IPS-20b (cell line): ENCODE data around the gene TTC4.

Source experiments
- H3K27ac ChIP-seq: one replicate; pipeline ENCODE4 v1.5.1; 2013; ENCODE audit warnings: low read length
- H3K27me3 ChIP-seq: 2 replicates; pipeline ENCODE4 v1.6.1; 2013; ENCODE audit warnings: mild to moderate bottlenecking, low read length, inconsistent platforms; ENCODE audit not compliant: insufficient read depth
- H3K36me3 ChIP-seq: 2 replicates; pipeline ENCODE4 v1.6.1; 2013; ENCODE audit warnings: low read depth, mild to moderate bottlenecking, inconsistent platforms, low read length, moderate library complexity; ENCODE audit not compliant: insufficient read depth
- H3K4me1 ChIP-seq: 2 replicates; pipeline ENCODE4 v1.6.1; 2013; ENCODE audit warnings: mild to moderate bottlenecking, control low read depth, inconsistent platforms, low read length, moderate library complexity; ENCODE audit not compliant: insufficient read depth
- H3K4me3 ChIP-seq: 2 replicates; pipeline ENCODE4 v1.5.1; 2013; ENCODE audit warnings: mild to moderate bottlenecking, low read length, inconsistent platforms
- H3K9ac ChIP-seq: 2 replicates; pipeline ENCODE4 v1.6.1; 2013; ENCODE audit warnings: low read depth, mild to moderate bottlenecking, inconsistent platforms, low read length, moderate library complexity
- H3K9me3 ChIP-seq: 2 replicates; pipeline ENCODE4 v1.6.1; 2013; ENCODE audit warnings: mild to moderate bottlenecking, low read depth, low read length, inconsistent platforms; ENCODE audit not compliant: insufficient read depth

Gene TTC4, protein sequence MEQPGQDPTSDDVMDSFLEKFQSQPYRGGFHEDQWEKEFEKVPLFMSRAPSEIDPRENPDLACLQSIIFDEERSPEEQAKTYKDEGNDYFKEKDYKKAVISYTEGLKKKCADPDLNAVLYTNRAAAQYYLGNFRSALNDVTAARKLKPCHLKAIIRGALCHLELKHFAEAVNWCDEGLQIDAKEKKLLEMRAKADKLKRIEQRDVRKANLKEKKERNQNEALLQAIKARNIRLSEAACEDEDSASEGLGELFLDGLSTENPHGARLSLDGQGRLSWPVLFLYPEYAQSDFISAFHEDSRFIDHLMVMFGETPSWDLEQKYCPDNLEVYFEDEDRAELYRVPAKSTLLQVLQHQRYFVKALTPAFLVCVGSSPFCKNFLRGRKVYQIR

DNA sequence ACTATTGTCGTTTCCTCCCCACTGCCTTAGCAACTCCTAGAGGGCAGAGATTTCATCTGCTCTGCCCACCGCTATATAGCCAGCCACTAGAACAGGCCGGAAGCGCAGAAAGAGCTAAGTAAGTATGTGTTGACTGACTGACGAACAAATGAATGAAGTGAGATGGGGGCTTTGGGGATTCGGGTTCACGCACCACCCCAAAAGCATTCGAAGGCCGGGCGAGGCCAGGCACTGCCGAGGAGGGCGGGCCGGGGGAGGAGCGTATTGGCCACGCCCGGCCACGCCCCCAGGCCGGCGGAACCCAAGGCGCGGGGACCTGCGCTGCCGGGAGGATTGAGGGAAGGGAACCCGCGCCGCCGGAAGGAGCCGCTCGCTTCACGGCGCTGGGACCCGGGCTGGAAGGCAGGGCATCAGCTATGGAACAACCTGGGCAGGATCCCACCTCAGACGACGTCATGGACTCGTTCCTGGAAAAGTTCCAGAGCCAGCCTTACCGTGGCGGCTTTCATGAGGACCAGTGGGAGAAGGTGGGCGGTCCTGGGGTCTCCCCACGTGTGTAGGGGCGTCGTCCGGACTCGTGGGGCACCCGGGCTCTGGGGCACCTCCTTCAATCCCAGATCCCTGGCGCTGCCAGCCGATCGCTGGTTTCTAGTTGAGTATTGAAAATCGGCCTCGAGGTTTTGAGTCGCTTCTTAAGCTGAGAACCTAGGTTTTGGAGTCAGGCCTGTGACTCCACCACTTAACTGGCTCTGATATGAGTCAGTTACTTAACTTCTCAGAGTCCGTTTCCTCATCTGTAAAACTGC lies at the start of gene TTC4:
TTC4 (plus strand) TSS at position 369 of the 806 bp plus-strand sequence; CDS start at position 417, 48 bp downstream.
- peaks cover 25% of the 10 kb centered on the region for H3K36me3 ChIP-seq
- H3K9me3 ChIP-seq, result no peaks in the 10 kb centered on the region
- H3K27me3 ChIP-seq, result peaks cover 14% of the 10 kb centered on the region
- H3K4me3 ChIP-seq, result peak within 1 kb of the TSS; percentile 90
- H3K4me1 ChIP-seq, result peaks cover 8% of the 10 kb centered on the region; the same call in 1 of the 2 replicates
- peak within 1 kb of the TSS; percentile 90 for H3K9ac ChIP-seq
- H3K27ac ChIP-seq, result peak within 1 kb of the TSS; percentile 38

DNA sequence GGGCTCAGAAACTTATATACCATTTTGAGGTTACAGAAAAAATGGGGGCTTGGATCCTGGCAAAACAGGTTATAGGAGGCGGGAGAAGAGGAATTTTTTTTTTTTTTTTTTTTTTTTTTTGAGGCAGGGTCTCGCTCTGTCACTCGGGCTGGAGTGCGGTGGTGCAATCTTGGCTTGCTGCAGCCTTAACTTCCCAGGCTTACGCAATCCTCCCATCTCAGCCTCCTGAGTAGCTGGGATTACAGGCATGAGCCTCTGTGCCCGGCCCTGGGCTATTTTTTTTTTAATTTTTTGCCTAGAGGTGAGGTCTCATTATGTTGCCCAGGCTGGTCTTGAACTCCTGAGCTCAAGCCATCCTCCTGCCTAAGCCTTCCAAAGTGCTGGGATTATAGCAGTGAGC lies 49.3 kb upstream of the TTC4 start:
- no peaks in the 10 kb centered on the region for H3K4me1 ChIP-seq
- no peak overlapping the region for H3K4me3 ChIP-seq
- no peak overlapping the region for H3K9ac ChIP-seq
- no peaks in the 10 kb centered on the region for H3K27me3 ChIP-seq
- no peak overlapping the region for H3K27ac ChIP-seq
- no peaks in the 10 kb centered on the region for H3K9me3 ChIP-seq
- H3K36me3 ChIP-seq, result no peaks in the 10 kb centered on the region

DNA sequence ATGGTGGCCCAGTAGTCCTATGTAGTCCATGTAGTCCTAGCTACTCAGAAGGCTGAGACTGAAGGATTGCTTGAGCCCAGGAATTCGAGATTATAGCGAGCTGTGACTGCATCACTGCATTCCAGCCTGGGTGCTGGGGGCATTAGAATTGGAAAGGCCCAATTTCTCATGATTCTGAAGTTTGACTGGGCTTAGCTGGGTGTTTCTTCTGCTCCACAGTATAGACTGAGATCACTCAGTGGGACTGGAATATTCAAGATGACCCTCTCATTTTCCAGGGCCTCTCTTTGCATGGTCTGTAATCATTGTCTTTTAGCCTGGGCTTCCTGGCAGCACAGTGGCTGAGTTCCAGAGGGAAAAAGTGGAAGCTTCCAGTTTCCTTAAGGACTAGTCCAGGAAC lies 47.9 kb upstream of the TTC4 start:
- no peak overlapping the region for H3K4me3 ChIP-seq
- H3K36me3 ChIP-seq, result no peaks in the 10 kb centered on the region
- H3K27ac ChIP-seq, result no peak overlapping the region
- no peaks in the 10 kb centered on the region for H3K9me3 ChIP-seq
- no peak overlapping the region for H3K9ac ChIP-seq
- no peaks in the 10 kb centered on the region for H3K27me3 ChIP-seq
- H3K4me1 ChIP-seq, result no peaks in the 10 kb centered on the region

DNA sequence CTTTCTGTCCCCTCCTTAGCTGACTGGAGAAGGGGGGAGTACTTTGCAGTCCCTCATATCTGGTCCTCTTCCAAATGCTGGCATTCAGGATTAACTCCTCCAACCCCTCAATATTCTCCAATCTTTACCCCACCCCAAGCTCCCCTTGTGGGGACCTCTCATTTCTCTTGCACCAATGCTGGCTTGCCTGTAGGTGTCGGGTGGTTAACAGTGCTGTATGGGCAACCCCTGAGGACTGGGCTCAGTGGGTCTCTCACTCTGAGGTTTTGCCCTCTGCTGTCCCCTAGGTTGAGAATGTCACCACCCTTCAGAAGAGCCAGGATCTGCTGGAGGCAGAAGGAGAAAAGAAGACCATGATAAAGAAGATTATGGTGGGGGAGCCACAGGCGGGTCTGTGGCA lies 47.1 kb upstream of the TTC4 start:
- H3K9ac ChIP-seq, result no peak overlapping the region
- no peaks in the 10 kb centered on the region for H3K9me3 ChIP-seq
- no peaks in the 10 kb centered on the region for H3K36me3 ChIP-seq
- no peak overlapping the region for H3K4me3 ChIP-seq
- no peaks in the 10 kb centered on the region for H3K4me1 ChIP-seq
- H3K27me3 ChIP-seq, result no peaks in the 10 kb centered on the region
- no peak overlapping the region for H3K27ac ChIP-seq

DNA sequence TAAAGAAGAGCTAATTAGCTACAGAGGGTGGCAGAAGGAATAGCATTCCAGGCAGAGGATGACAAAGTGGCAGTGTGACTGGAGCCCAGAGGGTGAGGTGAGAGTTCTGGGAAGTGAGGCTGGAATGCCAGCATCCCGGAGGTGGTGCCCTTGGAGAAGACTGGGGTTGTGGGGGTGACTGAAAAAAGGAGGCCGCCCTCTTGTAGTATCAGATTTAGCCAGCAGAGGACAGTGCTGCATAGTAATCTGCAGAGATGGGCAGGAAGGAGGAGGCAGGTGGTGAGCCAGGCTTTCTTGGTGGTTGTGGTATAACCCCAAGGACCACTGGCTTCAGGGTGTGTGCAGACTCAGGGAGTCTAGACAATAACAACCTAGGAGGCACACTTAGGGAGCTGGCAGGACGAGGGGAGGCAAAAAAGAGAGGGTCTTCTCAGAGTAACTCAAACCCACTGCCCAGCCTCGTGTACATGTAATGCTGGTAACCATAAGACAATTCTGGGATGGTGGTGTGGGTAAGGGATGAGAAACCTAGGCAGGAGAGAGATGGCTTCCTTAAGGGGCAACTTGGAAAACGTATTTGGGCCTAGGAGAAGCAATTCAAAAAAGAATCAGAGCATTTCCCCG lies 43.6 kb upstream of the TTC4 start:
- Histone ChIP-seq H3K4me1 (no peaks in the 10 kb centered on the region), H3K9ac (no peak overlapping the region), H3K27ac (no peak overlapping the region), H3K27me3 (no peaks in the 10 kb centered on the region), H3K36me3 (no peaks in the 10 kb centered on the region), H3K9me3 (no peaks in the 10 kb centered on the region), H3K4me3 (no peak overlapping the region)

DNA sequence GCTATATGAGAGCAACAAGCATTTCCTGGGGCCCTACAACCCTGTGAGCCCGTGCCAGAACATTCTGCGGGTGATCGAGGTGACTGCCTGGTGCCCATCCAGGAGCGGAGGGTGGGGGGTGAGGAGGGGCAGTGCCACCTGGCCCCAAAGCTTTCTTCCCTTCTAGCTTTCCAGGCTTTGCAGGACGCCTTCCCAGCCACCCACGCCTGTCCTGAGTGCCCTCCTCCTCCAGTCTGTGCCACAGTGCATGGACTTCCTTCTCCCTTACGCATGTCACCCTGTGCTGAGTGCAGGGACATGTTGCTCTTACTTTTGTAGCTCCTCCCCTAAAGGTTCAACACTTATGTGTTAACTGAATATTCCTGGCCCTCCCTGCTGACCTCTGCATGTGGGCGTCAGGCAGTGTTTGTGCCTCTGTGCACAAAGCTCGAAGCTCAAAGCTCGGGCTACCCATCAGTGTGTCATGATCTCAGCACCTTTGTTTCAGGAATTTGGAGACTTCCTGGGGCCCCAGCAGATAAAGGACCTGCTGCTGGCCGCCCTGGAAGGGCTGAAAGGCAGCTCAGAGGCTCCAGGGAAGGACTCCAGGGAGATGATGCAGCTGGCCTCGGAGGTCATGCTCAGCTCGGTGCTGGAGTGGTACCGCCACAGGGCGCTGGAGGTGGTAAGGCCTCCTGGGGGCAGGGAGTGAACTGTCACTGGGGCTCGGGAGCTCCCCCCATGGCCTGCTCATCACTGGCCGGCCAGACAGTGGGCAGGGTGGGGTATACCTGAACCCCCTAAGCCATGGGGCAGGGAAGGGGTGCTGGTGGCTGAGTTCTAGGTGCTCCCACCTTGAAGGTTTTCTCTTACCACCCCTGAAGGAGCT lies 36.7 kb upstream of the TTC4 start:
- no peak overlapping the region for H3K4me3 ChIP-seq
- no peaks in the 10 kb centered on the region for H3K9me3 ChIP-seq
- no peaks in the 10 kb centered on the region for H3K36me3 ChIP-seq
- no peak overlapping the region for H3K9ac ChIP-seq
- no peaks in the 10 kb centered on the region; the same call in 1 of the 2 replicates for H3K4me1 ChIP-seq
- no peaks in the 10 kb centered on the region for H3K27me3 ChIP-seq
- H3K27ac ChIP-seq, result no peak overlapping the region

DNA sequence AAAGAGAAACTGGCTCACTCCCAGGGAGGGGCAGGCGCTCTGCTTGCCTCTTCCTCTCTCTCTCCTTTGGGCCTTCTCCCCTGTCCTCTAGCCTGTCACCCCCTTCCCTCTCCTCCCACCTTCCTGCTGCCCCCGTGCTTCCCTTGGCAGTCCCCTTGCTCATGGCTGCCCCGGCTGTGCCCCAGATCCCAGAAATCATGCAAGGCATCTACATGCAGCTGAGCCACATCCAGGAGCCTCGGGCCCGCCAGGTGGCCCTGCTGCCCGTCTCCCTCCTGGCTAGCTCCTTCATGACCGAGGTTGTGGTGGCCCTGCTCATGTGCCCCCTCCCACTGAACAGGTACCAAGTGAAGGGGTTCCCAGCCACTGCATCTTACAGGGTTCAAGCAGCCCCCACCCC lies 36.0 kb upstream of the TTC4 start:
- Histone ChIP-seq H3K9me3 (no peaks in the 10 kb centered on the region), H3K36me3 (no peaks in the 10 kb centered on the region), H3K4me1 (no peaks in the 10 kb centered on the region; the same call in 1 of the 2 replicates), H3K27ac (no peak overlapping the region), H3K4me3 (no peak overlapping the region), H3K27me3 (no peaks in the 10 kb centered on the region), H3K9ac (no peak overlapping the region)

DNA sequence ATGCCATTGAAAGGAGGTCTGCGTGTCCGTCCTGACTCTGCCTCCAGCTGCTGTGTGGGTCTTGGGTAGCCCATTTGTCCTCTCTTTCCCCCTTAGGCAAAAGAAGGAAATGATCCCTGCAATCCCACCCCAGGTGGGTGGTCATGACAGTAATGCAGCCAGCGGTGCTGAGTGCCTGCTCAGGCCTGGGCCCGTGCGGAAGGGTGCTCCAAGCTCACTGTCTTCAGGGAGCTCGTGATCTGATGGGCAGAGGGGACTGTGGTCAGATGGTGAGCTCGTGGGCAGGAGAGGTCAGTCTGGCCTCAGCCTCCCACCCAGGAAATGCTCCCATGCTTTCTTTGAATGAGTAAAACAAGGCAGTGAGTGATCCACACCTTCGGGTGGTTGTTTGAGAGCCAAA lies 35.3 kb upstream of the TTC4 start:
- Histone ChIP-seq H3K9me3 (no peaks in the 10 kb centered on the region), H3K27me3 (no peaks in the 10 kb centered on the region), H3K27ac (no peak overlapping the region), H3K4me1 (no peaks in the 10 kb centered on the region; the same call in 1 of the 2 replicates), H3K9ac (no peak overlapping the region), H3K4me3 (no peak overlapping the region), H3K36me3 (no peaks in the 10 kb centered on the region)

DNA sequence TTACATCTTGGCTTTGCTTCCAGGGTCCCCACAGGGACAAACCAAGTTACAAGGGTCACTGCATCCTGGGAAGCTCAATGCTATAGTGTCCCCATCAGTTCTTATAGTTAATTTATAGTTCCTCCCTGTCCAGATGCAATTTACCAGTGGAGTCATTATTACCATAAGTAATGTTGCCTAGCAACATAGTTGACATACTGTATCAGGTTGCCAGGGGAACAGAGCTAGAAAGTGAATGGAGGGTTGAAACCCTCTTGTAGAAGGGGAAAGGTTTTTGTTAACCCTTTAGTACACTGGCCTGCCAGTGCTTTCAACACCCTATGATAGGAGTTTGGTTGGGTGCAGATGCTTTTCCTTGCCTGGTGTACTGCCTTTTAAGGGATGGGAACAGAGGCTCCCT lies 34.3 kb upstream of the TTC4 start:
- Histone ChIP-seq H3K9ac (peak overlapping the region; percentile 2; the same call in 1 of the 2 replicates), H3K27me3 (no peaks in the 10 kb centered on the region), H3K4me3 (no peak overlapping the region), H3K9me3 (no peaks in the 10 kb centered on the region), H3K4me1 (no peaks in the 10 kb centered on the region; the same call in 1 of the 2 replicates), H3K36me3 (no peaks in the 10 kb centered on the region), H3K27ac (no peak overlapping the region)

DNA sequence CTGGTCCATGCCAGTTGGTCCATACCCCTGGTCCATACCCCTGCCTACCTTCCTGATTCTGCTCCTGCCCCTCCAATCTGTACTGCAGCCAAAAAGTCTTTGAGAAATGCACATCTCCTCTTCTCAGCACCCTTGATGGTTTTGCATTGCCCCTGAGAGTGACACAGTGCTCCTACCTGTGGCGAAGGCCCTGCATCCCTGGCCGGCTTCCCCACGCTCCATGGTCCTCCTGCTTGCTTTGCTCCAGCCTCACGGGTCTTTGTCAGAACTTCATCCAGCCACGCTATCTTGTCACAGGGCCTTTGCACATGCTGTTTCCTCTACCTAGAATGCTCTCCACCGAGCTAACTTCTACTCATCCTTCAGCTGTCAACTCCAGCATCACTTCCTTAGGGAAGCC lies 32.2 kb upstream of the TTC4 start:
- no peak overlapping the region for H3K9ac ChIP-seq
- H3K9me3 ChIP-seq, result no peaks in the 10 kb centered on the region
- H3K27me3 ChIP-seq, result no peaks in the 10 kb centered on the region
- no peaks in the 10 kb centered on the region for H3K36me3 ChIP-seq
- H3K4me1 ChIP-seq, result no peaks in the 10 kb centered on the region; the same call in 1 of the 2 replicates
- H3K27ac ChIP-seq, result no peak overlapping the region
- no peak overlapping the region for H3K4me3 ChIP-seq

DNA sequence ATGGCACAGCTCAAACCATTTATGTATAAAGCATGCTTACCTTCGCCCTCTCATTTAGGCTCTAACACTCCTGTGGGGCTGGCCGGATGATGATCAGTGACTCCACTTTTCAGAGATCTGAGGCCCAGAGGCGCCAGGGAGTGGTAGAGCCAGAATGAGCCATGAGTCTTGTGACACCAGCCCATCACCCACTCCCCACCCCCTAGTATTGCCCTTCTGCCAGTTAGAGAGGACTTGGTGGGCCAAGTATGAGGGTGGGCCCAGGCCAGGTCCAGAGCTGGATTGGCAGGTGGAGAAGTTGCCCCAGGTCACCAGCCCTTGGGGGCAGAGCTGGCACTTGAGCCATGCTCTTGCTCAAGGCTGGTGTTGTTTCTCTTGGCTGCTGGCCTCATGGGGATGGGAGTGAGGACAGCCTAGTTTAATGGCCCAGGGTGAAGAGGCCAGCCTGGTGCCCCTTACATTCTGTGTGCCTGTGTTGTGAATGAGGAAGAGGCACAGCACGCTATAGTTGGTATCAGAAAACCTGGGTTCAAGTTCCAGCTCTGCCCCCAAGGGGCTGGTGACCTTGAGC lies 30.2 kb upstream of the TTC4 start:
- H3K9ac ChIP-seq, result no peak overlapping the region
- no peaks in the 10 kb centered on the region for H3K27me3 ChIP-seq

More for the DNA sequence above, 30.2 kb upstream of the TTC4 start:
- Histone ChIP-seq H3K4me3 (no peak overlapping the region), H3K9me3 (no peaks in the 10 kb centered on the region), H3K4me1 (no peaks in the 10 kb centered on the region; the same call in 1 of the 2 replicates), H3K36me3 (no peaks in the 10 kb centered on the region), H3K27ac (no peak overlapping the region)
